Ishikawa (cell line): ENCODE measurements around the gene MAML2.

ENCODE experiments used
- FOXM1 ChIP-seq: IDR thresholded peaks from 2 replicates; pipeline ENCODE4 v1.6.1; 2012; ENCODE audit warnings: low read depth, borderline replicate concordance
- MAX ChIP-seq: IDR thresholded peaks from 2 replicates; pipeline ENCODE4 v1.6.1; 2012
- TEAD4 ChIP-seq: IDR thresholded peaks from 2 replicates; pipeline ENCODE4 v1.6.1; 2012
- TF ChIP-seq, protein P1 (sequence below): IDR thresholded peaks from 2 replicates; pipeline ENCODE4 v1.6.1; 2012; ENCODE audit warnings: low read depth, mild to moderate bottlenecking

DNA sequence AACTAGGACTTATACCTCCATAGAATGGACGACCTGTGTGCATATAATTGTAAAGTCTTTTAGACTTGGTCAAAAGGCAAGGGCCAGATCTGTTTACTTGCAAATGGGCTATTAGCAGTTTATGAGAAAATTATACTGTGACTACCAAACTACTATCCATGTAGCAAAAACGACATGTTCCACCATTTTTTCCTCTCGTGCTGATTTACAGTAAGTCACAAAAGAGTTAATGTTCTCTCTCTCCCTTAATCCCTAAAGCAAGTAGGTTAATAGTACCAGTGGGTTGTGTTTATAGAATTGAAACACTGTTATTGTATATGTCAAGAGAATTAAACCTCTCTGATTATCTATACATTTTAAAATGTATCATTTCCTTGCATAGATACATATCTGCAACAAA lies 147.3 kb downstream of the MAML2 start:
- TF ChIP-seq, protein P1, sequence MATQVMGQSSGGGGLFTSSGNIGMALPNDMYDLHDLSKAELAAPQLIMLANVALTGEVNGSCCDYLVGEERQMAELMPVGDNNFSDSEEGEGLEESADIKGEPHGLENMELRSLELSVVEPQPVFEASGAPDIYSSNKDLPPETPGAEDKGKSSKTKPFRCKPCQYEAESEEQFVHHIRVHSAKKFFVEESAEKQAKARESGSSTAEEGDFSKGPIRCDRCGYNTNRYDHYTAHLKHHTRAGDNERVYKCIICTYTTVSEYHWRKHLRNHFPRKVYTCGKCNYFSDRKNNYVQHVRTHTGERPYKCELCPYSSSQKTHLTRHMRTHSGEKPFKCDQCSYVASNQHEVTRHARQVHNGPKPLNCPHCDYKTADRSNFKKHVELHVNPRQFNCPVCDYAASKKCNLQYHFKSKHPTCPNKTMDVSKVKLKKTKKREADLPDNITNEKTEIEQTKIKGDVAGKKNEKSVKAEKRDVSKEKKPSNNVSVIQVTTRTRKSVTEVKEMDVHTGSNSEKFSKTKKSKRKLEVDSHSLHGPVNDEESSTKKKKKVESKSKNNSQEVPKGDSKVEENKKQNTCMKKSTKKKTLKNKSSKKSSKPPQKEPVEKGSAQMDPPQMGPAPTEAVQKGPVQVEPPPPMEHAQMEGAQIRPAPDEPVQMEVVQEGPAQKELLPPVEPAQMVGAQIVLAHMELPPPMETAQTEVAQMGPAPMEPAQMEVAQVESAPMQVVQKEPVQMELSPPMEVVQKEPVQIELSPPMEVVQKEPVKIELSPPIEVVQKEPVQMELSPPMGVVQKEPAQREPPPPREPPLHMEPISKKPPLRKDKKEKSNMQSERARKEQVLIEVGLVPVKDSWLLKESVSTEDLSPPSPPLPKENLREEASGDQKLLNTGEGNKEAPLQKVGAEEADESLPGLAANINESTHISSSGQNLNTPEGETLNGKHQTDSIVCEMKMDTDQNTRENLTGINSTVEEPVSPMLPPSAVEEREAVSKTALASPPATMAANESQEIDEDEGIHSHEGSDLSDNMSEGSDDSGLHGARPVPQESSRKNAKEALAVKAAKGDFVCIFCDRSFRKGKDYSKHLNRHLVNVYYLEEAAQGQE: no peak
- no peak for TF ChIP-seq FOXM1
- TF ChIP-seq MAX: no peak
- TF ChIP-seq TEAD4: no peak
